Kasumi-1 (cell line): ENCODE data around the gene PTGES2.

ENCODE experiments used
- DNase-seq, 2 experiments: peaks; one replicate each; lab custom pipeline; 2025; lab: John Stamatoyannopoulos, UW

Gene PTGES2

DNA sequence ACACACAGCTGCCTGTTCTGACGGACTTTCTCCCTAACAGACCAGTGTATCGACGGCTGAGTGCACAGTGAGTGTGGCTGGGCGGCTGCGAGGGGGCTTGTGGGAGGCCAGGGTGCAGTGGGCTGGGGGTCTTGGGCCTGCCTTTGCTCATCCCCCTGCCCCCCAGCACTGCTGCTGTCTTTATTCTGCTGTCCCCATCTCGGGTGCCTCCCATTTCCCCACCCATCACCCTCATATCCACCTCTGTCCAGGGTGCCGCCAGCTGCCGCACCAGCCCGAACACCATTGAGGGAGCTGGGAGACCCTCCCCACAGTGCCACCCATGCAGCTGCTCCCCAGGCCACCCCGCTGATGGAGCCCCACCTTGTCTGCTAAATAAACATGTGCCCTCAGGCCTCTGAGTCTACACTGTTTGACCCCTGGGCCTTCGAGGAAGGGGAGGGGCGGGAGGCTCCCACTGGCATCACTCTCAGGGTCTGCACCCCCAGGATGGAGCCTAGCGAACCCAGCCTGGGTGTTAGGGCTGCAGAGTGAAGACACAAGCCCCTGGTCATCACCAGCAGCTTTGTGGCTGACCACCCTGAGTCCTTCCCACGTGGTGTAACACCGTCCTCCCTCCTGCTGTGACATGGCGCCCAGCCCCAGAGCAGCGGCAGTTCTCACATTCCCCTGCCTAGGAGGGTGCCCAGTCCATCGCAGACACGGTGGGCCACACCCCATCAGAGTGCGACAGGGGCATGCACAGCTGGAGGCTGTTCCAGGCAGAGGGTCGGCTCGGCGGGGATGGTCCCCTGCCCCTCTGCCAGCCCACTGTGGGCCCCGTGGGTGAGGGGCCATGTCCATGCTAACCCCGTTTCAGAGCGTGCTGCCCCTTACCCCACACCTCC lies 25.8 kb upstream of the PTGES2 start:
- no peak for DNase-seq

DNA sequence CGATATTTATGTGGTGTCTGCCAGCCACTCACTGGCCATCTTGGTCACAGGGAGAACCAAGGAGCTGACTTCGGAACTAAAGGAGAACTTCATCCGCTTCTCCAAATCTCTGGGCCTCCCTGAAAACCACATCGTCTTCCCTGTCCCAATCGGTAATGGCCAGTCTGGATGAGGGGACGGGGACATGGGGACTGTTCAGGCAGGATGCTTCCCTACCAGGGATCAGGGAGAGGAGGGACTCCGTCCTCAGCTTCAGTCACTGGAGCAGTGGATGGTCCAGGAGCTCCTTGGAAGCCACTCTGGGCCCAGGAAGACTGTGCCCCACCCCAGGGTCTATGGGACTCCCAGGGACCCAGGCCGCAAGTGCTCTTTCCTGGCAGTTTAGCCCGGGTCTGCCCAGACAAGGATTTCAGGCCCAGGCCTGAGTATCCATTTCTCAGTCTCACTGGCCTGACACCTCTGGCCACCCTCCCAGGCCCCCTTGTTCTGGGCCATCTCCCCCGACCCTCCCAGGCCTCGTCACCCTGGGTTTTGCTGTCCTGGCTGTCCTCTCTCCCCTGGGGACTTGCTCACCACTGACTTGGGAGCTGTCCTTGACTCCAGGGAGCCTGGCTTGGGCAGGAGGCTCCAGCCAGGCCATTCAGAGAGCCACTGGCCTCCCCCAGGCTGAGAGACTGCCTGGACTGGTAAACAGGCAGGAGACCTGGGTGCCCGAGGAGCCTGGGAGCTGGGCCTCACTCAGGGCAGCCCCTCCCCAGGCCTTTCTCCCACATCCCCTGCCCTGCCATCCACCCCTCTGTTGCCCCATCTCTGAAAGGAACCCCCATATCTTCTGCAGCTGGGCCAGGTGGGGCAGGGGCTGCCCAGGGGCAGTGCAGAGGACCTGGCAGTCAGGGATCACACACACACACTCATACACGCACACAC lies 24.9 kb upstream of the PTGES2 start:
- DNase-seq, result no peak

DNA sequence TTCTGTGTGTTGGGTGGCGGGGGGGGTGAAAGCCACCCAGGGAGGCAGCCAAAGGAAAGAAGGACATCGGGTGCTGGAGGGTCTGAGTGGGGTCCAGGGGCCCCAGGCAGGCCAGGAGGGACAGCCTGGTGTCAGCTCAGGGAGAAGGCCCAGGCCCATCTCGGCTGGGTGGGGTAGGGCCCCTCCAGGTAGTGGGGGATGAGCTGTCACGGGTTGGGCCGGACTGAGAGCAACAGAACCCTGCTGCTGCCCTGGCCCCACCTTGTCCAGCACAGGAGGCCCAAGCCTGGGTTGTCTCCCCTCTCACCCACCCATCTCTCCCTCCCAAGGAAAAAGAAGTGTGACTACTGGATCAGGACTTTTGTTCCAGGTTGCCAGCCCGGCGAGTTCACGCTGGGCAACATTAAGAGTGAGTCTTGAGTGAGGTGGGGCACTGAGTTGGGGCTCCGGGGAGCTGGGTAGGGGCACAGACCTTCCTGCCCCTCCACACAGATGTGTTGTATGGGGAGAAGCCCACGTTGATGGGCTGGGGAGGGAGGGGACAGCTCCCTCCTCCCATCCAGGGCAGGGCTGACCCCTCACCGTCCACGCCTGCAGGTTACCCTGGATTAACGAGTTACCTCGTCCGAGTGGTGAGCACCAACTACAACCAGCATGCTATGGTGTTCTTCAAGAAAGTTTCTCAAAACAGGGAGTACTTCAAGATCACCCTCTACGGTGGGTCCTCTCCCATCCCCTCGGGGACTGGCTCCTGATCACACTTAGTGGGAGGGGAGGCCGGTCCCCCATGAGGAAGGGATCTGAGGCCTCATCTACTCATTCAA lies 24.0 kb upstream of the PTGES2 start:
- DNase-seq, result no peak

DNA sequence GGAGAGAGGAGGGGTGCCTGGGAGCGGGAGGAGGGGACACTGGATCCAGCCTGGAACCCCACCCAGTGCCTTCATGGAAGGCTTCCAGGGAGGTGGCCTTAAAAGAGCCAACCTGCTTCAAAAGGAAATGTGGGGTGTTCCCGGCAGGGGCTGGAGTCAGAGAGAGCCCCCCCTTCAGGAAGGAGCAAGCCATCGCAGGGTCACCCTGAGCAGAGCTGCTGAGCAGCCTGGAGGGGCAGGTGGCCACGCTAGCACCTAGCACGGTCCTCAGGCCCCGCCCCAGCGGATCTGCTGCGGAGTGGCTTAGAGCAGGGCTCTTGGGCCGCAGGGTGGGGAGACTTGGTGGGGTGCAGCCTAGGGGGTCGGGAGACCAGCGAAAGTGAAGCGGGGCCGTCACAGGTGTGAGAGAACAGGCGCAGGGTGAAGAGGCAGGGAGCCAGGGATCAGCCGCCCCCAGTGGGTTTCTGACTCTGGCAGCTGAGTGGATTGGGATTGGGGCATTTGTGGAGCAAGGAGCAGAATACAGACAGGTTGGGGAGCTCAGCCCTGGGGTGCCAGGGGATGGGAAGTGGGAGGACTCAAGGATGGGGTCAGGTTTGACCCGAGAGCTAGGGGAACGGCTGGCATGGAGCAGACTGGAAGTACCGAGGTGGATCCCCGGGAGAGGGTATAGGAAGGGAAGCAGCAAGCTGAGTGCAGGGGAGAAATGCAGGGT lies 23.2 kb upstream of the PTGES2 start:
- peak in 1 of 2 experiments; percentile 15 for DNase-seq

DNA sequence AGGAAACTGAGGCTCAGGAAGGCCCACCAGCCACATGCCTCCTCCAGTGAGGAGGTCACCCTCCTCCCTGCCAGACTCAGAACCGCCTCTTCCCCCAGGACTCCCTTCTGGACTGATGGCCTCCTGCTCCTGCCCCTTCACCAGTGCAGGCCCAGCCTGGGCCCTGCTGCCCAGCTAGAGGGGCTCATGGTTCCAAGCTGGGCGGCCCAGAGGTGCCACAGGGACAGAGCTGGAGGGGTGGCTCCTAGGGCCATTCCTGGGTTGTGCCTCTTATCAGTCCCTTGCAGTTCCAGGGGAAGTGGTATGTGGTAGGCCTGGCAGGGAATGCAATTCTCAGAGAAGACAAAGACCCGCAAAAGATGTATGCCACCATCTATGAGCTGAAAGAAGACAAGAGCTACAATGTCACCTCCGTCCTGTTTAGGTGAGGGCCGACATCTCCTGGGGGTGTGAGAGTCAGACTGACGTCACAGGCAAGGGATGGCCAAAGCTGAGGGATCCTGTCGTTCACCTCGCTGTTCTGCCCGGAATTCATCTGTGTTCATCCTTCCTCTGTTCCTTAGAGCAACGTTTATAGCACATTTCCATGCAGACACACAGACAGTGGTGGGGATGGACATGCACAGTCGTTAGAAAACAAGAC lies 22.5 kb upstream of the PTGES2 start:
- DNase-seq, result no peak

DNA sequence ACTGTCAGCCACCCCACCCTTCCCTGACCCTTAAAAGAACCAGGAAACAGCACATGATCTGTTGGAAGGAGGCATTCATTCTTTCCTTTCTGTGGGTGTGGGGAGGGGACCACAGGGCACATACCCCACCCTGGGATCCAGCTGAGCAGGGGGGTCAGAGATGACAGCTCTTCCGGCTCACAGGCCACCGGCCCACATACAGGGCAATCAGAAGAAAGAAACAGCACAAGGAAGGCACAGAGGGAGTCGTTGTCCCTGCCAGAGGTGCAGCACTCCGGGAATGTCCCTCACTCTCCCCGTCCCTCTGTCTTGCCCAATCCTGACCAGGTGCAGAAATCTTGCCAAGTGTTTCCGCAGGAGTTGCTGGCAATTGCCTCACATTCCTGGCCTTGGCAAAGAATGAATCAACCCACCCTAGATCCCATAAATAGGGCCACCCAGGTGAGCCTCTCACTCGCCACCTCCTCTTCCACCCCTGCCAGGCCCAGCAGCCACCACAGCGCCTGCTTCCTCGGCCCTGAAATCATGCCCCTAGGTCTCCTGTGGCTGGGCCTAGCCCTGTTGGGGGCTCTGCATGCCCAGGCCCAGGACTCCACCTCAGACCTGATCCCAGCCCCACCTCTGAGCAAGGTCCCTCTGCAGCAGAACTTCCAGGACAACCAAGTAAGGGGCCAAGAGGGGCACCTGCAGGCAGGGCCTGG lies 21.6 kb upstream of the PTGES2 start, which contains the start of gene LCN2:
Gene LCN2, plus strand, starts transcription at position 453 of the 701 bp plus-strand sequence. Its CDS starts 73 bp downstream, at position 526.
- no peak for DNase-seq

DNA sequence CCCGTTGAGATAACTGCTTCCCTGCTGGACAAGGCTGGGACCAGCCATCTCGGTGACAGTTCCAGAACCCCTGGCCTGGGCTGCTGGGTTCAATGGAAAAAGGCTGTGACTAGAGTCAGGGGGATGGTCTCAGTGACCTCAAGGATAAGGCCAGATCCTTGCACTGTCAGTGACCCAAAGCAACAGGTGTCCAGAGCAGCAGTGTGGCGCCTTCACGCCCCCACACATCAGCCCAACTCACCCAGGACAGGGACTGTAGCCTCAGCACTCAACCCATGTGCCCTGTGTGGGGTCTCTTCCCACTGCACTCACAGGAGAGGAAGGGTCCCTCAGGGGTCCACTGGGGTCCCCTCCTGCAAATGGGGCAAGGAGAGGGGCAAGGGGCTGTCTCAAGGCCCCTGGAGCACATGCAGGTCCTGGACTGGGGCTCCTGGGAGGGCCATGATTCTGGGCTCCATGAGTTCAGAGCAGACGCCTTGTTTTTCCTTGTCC lies 21.0 kb upstream of the PTGES2 start:
- DNase-seq, result no peak

DNA sequence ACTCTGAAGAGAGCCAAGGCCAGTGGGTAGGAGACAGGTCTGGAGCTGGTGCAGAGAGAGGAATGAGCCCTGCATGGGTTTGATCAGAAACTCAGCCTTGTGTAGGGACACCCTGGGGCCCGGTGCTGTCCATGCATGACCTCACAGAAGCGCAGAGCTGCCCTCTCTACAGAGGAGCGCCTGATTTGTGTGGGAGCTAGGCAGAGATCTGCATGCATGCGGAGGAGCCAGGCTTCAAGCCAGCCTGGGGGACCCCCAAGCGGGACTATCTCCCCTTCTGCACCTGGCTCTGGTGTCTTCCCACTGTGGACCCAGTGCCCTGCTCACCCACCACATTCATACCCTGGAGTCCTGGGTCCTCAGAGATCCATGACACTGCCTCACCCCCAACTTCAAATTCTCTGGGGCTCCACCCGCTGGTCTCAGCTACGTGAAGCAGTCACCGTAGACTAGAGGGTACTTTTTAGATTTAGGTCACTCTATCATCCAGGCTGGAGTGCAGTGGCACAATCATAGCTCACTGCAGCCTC lies 19.1 kb upstream of the PTGES2 start:
- no peak for DNase-seq

DNA sequence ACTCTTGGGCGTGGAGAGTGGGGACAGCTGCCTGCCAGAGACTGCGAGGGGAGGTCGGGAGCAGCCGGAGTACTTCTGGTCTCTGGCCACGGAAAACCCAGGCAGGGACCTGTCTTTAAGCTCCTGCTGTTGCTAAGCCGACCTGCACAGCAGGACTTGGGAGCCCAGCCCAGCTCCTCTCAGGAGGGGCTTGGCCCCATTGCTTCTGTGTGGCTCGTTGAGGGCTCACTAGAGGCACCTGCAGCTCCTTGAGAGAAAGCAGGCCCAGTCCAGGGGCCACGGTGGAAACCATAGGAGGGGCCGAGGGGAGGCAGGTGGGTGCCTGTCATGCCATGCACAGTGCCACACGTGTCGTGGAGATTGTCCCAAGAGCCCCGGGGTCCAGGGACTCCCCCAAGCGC lies 18.4 kb upstream of the PTGES2 start:
- no peak for DNase-seq

DNA sequence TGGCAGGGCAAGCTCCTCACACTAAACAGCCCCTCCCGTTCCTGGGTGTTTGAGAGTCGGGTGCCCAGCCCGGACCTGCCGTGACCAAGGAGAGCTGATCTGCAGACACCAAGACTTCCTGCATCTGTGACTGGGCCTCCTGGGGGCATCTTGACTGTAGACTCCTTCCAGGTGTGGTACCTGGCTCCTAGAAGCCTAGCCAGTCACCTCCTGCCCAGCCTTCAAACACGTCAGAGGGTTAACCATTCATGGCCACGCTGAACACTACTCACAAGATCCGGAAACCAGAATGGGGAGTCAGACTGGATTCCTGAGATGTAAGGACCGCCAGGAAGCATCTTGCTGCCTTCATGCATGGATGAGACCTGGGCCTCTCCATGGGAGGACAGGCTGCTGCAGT lies 18.0 kb upstream of the PTGES2 start:
- DNase-seq, result no peak

DNA sequence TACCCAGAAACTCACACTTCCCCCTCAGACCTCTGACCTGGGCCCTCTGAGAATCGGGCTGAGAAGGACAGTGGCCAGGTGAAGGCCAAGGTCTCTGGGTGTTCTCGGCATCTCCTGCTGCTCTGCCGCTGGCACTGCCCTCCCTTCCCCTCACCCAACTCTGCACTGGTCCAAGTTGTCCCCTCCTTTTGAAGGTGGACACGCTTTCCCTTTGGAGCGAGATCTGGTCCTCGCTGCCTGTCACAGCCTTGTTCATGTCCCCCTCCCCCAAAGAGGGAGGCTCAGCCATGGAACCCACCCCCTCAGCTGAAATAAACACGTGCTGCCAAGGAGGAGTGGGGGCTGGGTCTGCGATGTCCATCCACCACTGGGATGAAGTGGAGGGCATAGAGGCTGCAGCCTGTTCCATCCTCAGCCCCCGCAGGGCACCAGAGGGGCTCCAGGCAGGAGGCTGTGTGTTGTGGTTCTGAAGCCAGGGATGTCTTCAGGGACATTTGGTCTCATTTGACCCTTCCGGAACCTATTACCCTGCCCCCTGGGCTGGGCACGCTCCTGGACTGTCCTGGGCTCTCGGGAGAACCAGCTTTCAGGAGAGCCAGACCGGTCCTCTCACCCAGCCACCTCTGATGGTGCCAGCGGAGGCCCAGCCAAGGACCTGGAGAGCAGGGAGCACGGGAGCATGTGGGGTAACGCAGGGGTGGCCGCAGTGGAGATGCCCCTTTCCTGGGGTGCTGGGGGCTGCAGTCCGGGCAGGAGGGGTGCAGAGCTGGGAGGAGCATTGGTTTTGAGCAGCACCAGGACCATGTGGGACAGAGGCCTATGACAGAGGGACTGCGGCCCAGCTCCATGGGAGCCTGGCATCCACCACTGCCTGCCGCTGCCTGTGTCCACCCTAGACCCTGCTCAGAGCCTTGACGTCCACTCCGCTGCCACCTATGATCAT lies 17.0 kb upstream of the PTGES2 start:
- no peak for DNase-seq

DNA sequence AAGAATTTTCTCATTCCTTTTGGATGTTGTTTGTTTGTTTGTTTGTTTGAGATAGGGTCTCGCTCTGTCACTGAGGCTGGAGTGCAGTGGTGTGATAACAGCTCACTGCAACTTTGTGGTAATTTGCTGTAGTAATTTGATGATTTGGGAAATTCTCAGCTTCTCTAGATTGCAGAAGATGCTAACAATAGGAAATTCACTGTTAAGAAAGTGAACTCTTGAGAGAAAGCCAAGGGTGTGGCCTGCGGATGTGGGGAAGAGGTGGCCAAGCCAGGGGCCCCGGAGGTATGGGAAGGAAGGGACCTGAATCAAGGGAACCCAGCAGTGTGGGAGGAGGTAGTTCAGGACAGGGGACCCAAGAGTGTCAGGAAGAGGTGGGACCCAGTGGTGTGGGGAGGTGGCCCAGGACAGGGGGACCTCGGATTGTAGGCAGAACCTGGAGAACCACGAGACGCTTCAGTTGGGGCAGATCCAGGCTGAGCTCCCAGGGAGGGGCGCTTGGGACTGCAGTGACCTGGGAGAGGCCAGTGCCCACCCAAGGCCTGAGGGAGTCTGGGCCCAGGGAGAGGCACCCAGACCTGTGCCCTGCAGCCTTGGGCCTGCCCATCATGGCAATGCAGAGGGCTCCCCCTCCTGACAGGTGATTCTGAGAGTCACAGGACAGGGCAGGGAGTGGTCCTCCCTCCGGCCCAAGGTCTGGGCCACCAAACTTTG lies 16.2 kb upstream of the PTGES2 start:
- no peak for DNase-seq

DNA sequence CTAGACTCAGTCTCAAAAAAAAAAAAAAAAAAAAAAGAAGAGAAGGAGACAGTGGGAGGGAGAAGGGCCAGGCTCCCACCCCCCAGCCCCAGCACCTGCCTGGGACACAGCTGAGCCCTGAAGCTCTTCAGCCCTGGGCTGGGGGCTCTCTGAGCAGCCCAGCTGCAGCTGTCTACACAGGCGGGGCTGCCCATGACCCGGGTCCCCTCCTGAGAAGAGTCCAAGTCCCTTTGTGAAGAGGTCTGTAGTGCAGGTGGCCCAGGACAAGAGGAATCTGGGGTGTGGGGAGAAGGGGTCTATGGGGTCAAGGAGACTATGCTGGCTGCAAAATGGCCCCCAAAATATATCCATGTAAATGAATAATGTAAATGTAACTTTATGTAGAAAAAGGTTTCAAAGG lies 15.1 kb upstream of the PTGES2 start:
- no peak for DNase-seq

DNA sequence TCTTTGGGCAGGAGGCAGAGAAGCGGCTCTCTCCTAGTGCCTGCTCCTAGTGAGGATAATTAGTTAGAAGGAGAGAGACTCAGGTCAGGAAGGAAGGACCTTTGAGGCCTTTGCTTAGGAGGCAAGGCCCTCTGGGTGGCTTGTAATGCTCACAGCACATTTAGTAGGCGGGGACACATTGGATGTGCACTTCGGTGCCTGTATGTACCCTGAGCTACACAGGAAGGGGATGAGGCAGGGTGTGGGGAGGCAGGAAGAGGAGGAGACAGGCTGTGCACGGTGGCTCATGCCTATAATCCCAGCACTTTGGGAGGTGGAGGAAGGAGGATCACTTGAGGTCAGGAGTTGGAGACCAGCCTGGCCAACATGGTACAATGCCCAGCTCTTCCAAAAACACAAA lies 14.5 kb upstream of the PTGES2 start:
- DNase-seq, result peak; percentile 5 to 26

DNA sequence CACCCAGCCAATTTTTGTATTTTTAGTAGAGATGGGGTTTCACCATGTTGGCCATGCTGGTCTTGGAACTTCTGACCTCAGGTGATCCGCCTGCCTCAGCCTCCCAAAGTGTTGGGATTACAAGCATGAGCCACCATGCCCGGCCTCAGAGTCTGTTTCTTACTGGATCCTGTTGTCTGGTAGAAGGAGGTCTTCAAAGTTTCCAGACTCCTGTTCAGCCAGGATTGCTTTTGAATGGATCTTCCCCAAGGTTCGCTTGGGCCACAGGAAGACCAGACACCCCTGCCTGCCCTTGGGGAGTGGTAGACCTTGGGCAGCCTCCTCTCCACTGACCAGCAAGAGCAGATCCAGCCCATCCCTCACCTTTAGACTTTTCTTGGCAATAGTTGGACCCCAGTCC lies 14.1 kb upstream of the PTGES2 start:
- DNase-seq, result no peak

DNA sequence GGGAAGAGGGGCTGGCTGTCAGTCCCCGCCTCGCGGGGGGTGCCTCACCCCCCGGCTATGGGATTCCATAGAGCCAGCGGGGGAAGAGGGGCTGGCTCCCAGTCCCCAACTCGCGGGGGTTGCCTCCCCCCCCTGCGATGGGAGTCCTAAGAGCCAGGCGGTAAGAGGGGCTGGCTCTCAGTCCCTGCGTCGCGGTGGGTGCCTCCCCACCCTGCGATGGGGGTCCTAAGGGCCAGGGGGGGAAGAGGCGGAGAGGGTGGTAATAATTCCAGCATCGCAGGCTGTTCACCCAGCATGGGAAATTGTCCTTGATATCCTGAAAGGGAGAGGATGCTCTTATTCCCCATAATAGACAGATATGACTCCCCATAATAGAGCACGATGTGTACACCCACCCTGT lies 12.1 kb upstream of the PTGES2 start:
- DNase-seq, result no peak

DNA sequence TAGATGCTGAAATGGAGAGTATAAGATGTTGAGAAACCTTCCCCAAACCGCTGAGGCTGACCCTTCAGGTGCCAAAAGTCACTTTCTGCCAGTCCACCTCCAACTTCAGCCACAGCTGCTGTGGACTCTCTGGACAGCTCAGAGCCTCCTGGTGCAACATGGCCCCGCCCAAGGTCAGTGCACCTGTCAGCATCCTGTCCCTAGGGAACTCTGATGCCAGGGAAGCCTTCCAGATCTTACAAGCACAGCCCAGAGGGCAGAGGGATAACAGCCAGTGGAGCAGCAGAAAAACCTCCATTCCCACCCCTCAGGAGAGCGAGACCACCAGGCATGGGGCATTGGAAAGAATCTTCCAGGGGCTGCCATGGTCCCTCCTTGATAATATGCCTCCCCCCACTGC lies 10.5 kb upstream of the PTGES2 start:
- no peak for DNase-seq
